ENCODE data around the gene GSTP1.

DNA sequence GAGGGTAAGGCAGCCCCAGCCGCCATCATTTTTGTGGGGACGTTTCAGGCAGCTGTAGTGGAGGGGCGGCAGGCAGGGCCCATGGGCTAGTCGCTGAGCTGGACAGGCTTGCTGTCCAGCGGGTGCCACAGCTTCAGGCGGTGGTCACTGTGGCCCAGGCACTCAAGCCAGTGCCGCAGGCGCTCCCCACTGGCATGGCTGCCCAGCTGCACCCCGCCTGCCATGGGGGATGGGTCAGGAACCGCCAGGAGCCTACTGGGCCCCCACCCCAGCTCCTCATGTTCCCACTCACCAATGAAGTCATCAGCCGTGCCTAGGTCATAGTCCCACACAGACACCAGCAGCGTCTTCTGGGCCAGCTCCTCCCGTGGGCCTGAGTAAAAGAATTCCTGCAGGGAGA, 29.1 kb downstream of the GSTP1 start:
- TF ChIP-seq, protein P1, sequence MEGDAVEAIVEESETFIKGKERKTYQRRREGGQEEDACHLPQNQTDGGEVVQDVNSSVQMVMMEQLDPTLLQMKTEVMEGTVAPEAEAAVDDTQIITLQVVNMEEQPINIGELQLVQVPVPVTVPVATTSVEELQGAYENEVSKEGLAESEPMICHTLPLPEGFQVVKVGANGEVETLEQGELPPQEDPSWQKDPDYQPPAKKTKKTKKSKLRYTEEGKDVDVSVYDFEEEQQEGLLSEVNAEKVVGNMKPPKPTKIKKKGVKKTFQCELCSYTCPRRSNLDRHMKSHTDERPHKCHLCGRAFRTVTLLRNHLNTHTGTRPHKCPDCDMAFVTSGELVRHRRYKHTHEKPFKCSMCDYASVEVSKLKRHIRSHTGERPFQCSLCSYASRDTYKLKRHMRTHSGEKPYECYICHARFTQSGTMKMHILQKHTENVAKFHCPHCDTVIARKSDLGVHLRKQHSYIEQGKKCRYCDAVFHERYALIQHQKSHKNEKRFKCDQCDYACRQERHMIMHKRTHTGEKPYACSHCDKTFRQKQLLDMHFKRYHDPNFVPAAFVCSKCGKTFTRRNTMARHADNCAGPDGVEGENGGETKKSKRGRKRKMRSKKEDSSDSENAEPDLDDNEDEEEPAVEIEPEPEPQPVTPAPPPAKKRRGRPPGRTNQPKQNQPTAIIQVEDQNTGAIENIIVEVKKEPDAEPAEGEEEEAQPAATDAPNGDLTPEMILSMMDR (IDR thresholded peaks at IDR 0.05 in 2 of 3, conservative IDR thresholded peaks at IDR 0.05 in 1 of 3; ENCODE audit: insufficient read depth in 2 of 3, low read depth in 1 of 3, low read length in 3 of 3): no peak
- TF ChIP-seq MXI1 (IDR thresholded peaks at IDR 0.05; ENCODE audit: low read depth, low read length) (no peak), ZNF282 (CRISPR knock-in tag; IDR thresholded peaks at IDR 0.05) (no peak), SETDB1 (IDR thresholded peaks at IDR 0.05; ENCODE audit: low read length) (no peak), RFX5 (IDR thresholded peaks at IDR 0.05; ENCODE audit: low read depth, low read length) (no peak), SP2 (IDR thresholded peaks at IDR 0.05; ENCODE audit: extremely low read depth, low read depth, low read length, poor library complexity, severe bottlenecking) (no peak), MXD1 (CRISPR knock-in tag; IDR thresholded peaks at IDR 0.05; ENCODE audit: borderline replicate concordance, poor library complexity, severe bottlenecking) (no peak), EP300 (IDR thresholded peaks at IDR 0.05; ENCODE audit: low read length) (no peak), RAD51 (IDR thresholded peaks at IDR 0.05; ENCODE audit: borderline replicate concordance, low read depth) (no peak), JUN (IDR thresholded peaks at IDR 0.05; ENCODE audit: borderline replicate concordance, low read depth, low read length) (no peak), JUN (CRISPR knock-in tag; IDR thresholded peaks at IDR 0.05; ENCODE audit: borderline replicate concordance) (no peak)
